IMR-90 (cell line): ENCODE measurements around the gene STIM1. TPM values are rescaled to one million over a fixed set of nuclear protein-coding genes. Genes with fewer than 3 reads are reported as not detected.

Source experiments
- ATAC-seq: fragments of 200-7000 bp; cut with Tn5 transposase; 2 replicates; pipeline ENCODE4 v1.9.1; 2020; ENCODE audit warnings: low read depth, mild to moderate bottlenecking, moderate library complexity
- BruUV-seq: library from RNA; stranded (reverse); fragments of 400-500 nt; replicated peaks from 2 replicates; lab custom pipeline; 2021; lab: Mats Ljungman, UMichigan
- CTCF ChIA-PET: fragments of 300-600 bp; formaldehyde crosslinking; extraction: SDS; loops from one replicate; lab custom pipeline; 2021; ENCODE audit warnings: antibody characterized with exemption; lab: Yijun Ruan, JAX
- POLR2A ChIA-PET: fragments of 300-600 bp; sonication (Branson Sonifier 250); formaldehyde crosslinking; loops from one replicate; lab custom pipeline; 2022; ENCODE audit warnings: antibody characterized with exemption; ENCODE audit not compliant: unreplicated experiment; lab: Charles Lee
- DNase-seq: peaks from one replicate; pipeline ENCODE4 v3.0.0; 2013
- H2AFZ ChIP-seq: replicated peaks from 2 replicates; pipeline ENCODE3; 2013; ENCODE audit warnings: low read length, mild to moderate bottlenecking; ENCODE audit not compliant: poor library complexity
- H2AK5ac ChIP-seq: 2 replicates; pipeline ENCODE4 v1.6.1; 2013; ENCODE audit warnings: low read depth, low read length, inconsistent platforms
- H2AK9ac ChIP-seq: replicated peaks from 2 replicates; pipeline ENCODE3; 2013; ENCODE audit warnings: mild to moderate bottlenecking, low read depth, low read length, moderate library complexity; ENCODE audit not compliant: poor library complexity
- H2BK120ac ChIP-seq: 2 replicates; pipeline ENCODE4 v1.6.1; 2013; ENCODE audit warnings: low read depth, low read length, inconsistent platforms
- H2BK15ac ChIP-seq: 3 replicates; pipeline ENCODE4 v1.6.1; 2013; ENCODE audit warnings: low read depth, low read length, inconsistent platforms
- H2BK20ac ChIP-seq: 2 replicates; pipeline ENCODE4 v1.6.1; 2013; ENCODE audit warnings: low read depth, mild to moderate bottlenecking, inconsistent platforms, low read length, moderate library complexity
- H2BK5ac ChIP-seq: 2 replicates; pipeline ENCODE4 v1.6.1; 2013; ENCODE audit warnings: mild to moderate bottlenecking, low read depth, low read length, inconsistent platforms; ENCODE audit not compliant: poor library complexity, severe bottlenecking
- H3K14ac ChIP-seq: replicated peaks from 2 replicates; pipeline ENCODE4 v1.6.1; 2013; ENCODE audit warnings: low read depth, low read length, inconsistent platforms
- H3K18ac ChIP-seq: 2 replicates; pipeline ENCODE4 v1.6.1; 2013; ENCODE audit warnings: low read depth, low read length, control low read depth
- H3K23ac ChIP-seq: 2 replicates; pipeline ENCODE4 v1.6.1; 2013; ENCODE audit warnings: low read depth, low read length, inconsistent platforms
- H3K27ac ChIP-seq: 2 replicates; pipeline ENCODE4 v1.5.1; 2013; ENCODE audit warnings: mild to moderate bottlenecking, control low read depth, low read length; ENCODE audit not compliant: insufficient read depth
- H3K27me3 ChIP-seq: 2 replicates; pipeline ENCODE4 v1.6.1; 2013; ENCODE audit warnings: low read length; ENCODE audit not compliant: control insufficient read depth, insufficient read depth
- H3K36me3 ChIP-seq: 2 replicates; pipeline ENCODE4 v1.6.1; 2013; ENCODE audit warnings: low read length, mixed read lengths; ENCODE audit not compliant: control insufficient read depth, insufficient read depth
- H3K4ac ChIP-seq: 2 replicates; pipeline ENCODE4 v1.6.1; 2013; ENCODE audit warnings: low read depth, low read length, inconsistent platforms
- H3K4me1 ChIP-seq: 2 replicates; pipeline ENCODE4 v1.6.1; 2013; ENCODE audit warnings: low read length, mixed read lengths; ENCODE audit not compliant: control insufficient read depth, insufficient read depth
- H3K4me2 ChIP-seq: 2 replicates; pipeline ENCODE4 v1.6.1; 2013; ENCODE audit warnings: low read depth, mild to moderate bottlenecking, control low read depth, low read length, moderate library complexity
- H3K4me3 ChIP-seq: 2 replicates; pipeline ENCODE4 v1.5.1; 2013; ENCODE audit warnings: low read depth, mild to moderate bottlenecking, control low read depth, low read length, moderate library complexity; ENCODE audit not compliant: insufficient read depth
- H3K56ac ChIP-seq: 2 replicates; pipeline ENCODE4 v1.6.1; 2013; ENCODE audit warnings: low read length, inconsistent platforms; ENCODE audit not compliant: insufficient read depth; ENCODE audit errors: extremely low read depth
- H3K79me1 ChIP-seq, 2 experiments: 2 replicates each; pipeline ENCODE4 v1.6.1; 2013; ENCODE audit warnings: low read length in 2 of 2, inconsistent platforms in 1 of 2, low read depth in 1 of 2
- H3K9ac ChIP-seq: 2 replicates; pipeline ENCODE4 v1.6.1; 2013; ENCODE audit warnings: low read depth, low read length, control low read depth
- H3K9me1 ChIP-seq: 2 replicates; pipeline ENCODE4 v1.6.1; 2013; ENCODE audit warnings: low read length, inconsistent platforms; ENCODE audit not compliant: insufficient read depth
- H3K9me3 ChIP-seq: 2 replicates; pipeline ENCODE4 v1.6.1; 2013; ENCODE audit warnings: low read length; ENCODE audit not compliant: control insufficient read depth, insufficient read depth
- H4K20me1 ChIP-seq: 2 replicates; pipeline ENCODE4 v1.6.1; 2013; ENCODE audit warnings: low read length, inconsistent platforms; ENCODE audit not compliant: insufficient read depth
- H4K5ac ChIP-seq: 2 replicates; pipeline ENCODE4 v1.6.1; 2013; ENCODE audit warnings: mild to moderate bottlenecking, low read depth, low read length, control low read depth
- H4K8ac ChIP-seq, 2 experiments: 2 replicates each; pipeline ENCODE4 v1.6.1; 2013; ENCODE audit warnings: low read depth in 2 of 2, low read length in 2 of 2, control low read depth in 1 of 2, inconsistent platforms in 1 of 2
- H4K91ac ChIP-seq: 2 replicates; pipeline ENCODE4 v1.6.1; 2013; ENCODE audit warnings: low read depth, low read length, inconsistent platforms; ENCODE audit not compliant: insufficient read depth
- MAFK ChIP-seq: IDR thresholded peaks from 2 replicates; pipeline ENCODE4 v1.6.1; 2012; ENCODE audit warnings: low read depth, low read length, improper control_type of control experiment
- MXI1 ChIP-seq: IDR thresholded peaks from 2 replicates; pipeline ENCODE4 v1.6.1; 2012; ENCODE audit warnings: low read depth, mild to moderate bottlenecking, low read length, moderate library complexity, borderline replicate concordance
- RAD21 ChIP-seq: IDR thresholded peaks from 2 replicates; pipeline ENCODE4 v1.6.1; 2012; ENCODE audit warnings: low read length, improper control_type of control experiment
- RFX5 ChIP-seq: IDR thresholded peaks from 2 replicates; pipeline ENCODE4 v1.8.0; 2012; ENCODE audit warnings: low read depth, mild to moderate bottlenecking, low read length, moderate library complexity
- SMC3 ChIP-seq: fragments of 150-350 bp; IDR thresholded peaks from 2 replicates; pipeline ENCODE4 v1.6.1; 2016; ENCODE audit warnings: low read depth, mild to moderate bottlenecking, antibody characterized with exemption, low read length, moderate library complexity
- WGBS, 2 experiments: methylation state at CpG; one replicate each; pipeline versions ENCODE4 v1.1.5 to v1.1.7; 2013; ENCODE audit warnings: missing lambda C conversion rate in 2 of 2; ENCODE audit not compliant: insufficient read length in 1 of 2; ENCODE audit errors: extremely low coverage in 2 of 2; 5-methylcytosine and 5-hydroxymethylcytosine counted together
- dilution Hi-C: fragments of 300-500 bp; cut with HindIII; formaldehyde crosslinking; loops from one replicate; pipeline ENCODE4 v1.14.3; 2018; ENCODE audit warnings: low sequenced_read_pairs; ENCODE audit not compliant: unreplicated experiment
- in situ Hi-C: fragments of 300-500 bp; cut with MboI; formaldehyde crosslinking; loops from 3 replicates; pipeline ENCODE4 v1.14.3; 2019; ENCODE audit warnings: low sequenced_read_pairs, inconsistent platforms, mixed read lengths
- intact Hi-C: fragments of 100-400 bp; cut with micrococcal nuclease; formaldehyde crosslinking; loops from 2 replicates; pipeline ENCODE4 v1.10.0; 2022
- polyA plus RNA-seq, 3 experiments: library from polyadenylated mRNA; depleted of rRNA; stranded (reverse); fragments of >200 nt; gene quantifications; 2 replicates each; pipeline ENCODE4 v1.2.3, GENCODE V29; 2012; ENCODE audit warnings: low replicate concordance in 1 of 3
- total RNA-seq: library from RNA; depleted of rRNA; stranded (reverse); fragments of >200 nt; gene quantifications from 2 replicates; pipeline ENCODE4 v1.2.3, GENCODE V29; 2012
- TF ChIP-seq, protein P1 (sequence below): fragments of 150-350 bp; IDR thresholded peaks from 2 replicates; pipeline ENCODE4 v1.6.1; 2017; ENCODE audit warnings: mild to moderate bottlenecking, antibody characterized with exemption, low read length, low read depth
- TF ChIP-seq, protein P2 (sequence below): fragments of 150-350 bp; IDR thresholded peaks from 2 replicates; pipeline ENCODE4 v1.6.1; 2016; ENCODE audit warnings: low read depth, mild to moderate bottlenecking, low read length, moderate library complexity, borderline replicate concordance

Gene STIM1
- total and polyA plus RNA-seq, 2 of the 4 experiments (the other 2 are of a cell fraction) = 17.9 to 23.0 TPM

DNA sequence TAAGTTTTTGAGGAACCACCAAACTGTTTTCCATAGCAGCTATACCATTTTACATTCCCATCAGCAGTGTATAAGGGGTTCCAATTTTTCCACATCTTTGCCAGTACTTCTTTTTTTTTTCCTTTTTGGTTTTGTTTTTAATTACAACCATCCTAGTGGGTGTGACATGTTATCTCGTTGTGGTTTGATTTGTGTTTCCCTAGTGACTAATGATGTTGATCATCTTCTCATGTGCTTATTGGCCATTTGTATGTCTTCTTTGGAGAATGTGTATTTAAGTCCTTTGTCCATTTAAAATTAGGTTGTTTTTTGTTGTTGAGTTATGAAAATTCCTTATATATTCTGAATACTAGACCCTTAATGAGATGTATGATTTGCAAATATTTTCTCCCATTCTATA lies 59.3 kb downstream of the STIM1 start:
- intact Hi-C loops (no loop called here), in situ Hi-C loops (no loop called here)

More for the DNA sequence above, 59.3 kb downstream of the STIM1 start:
- Histone ChIP-seq H3K79me1 (peaks cover 8 to 10% of the 10 kb centered on the region in 2 experiments; a peak in 3 of 4 replicates), H4K5ac (no peak overlapping the region), H2AK5ac (no peak overlapping the region), H3K56ac (no peak overlapping the region), H2BK20ac (no peak overlapping the region), H2BK15ac (no peak overlapping the region), H4K20me1 (no peaks in the 10 kb centered on the region), H4K91ac (no peak overlapping the region), H3K4ac (no peak overlapping the region), H3K36me3 (no peaks in the 10 kb centered on the region), H2BK120ac (no peak overlapping the region), H3K9me1 (peaks cover 5% of the 10 kb centered on the region; the same call in 1 of the 2 replicates), H2AK9ac (no peak overlapping the region), H3K18ac (no peak overlapping the region), H3K4me2 (no peak overlapping the region), H3K27ac (no peak overlapping the region), H3K14ac (no peak overlapping the region), H3K4me3 (no peak overlapping the region), H3K4me1 (peaks cover 3% of the 10 kb centered on the region), H3K27me3 (no peaks in the 10 kb centered on the region), H2BK5ac (no peak overlapping the region), H3K9me3 (no peaks in the 10 kb centered on the region), H2AFZ (no peak overlapping the region), H3K9ac (no peak overlapping the region), H3K23ac (no peak overlapping the region), H4K8ac (no peak overlapping the region)
- DNase-seq (no peak), ATAC-seq (0 out of 2 replicates have a peak, but pooled peaks have one; percentile 17)
- BruUV-seq = no TSS peak
- ChIA-PET POLR2A (no interaction called here), CTCF (no interaction called here)
- dilution Hi-C loops = no loop called here
- WGBS, 2 experiments = no CpG with 5 or more reads among the region's 1 CpG
- TF ChIP-seq RAD21 (no peak), RFX5 (peak; percentile 89), MAFK (no peak), MXI1 (no peak), SMC3 (no peak)
- TF ChIP-seq, protein P1, sequence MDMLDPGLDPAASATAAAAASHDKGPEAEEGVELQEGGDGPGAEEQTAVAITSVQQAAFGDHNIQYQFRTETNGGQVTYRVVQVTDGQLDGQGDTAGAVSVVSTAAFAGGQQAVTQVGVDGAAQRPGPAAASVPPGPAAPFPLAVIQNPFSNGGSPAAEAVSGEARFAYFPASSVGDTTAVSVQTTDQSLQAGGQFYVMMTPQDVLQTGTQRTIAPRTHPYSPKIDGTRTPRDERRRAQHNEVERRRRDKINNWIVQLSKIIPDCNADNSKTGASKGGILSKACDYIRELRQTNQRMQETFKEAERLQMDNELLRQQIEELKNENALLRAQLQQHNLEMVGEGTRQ = no peak
- TF ChIP-seq, protein P2, sequence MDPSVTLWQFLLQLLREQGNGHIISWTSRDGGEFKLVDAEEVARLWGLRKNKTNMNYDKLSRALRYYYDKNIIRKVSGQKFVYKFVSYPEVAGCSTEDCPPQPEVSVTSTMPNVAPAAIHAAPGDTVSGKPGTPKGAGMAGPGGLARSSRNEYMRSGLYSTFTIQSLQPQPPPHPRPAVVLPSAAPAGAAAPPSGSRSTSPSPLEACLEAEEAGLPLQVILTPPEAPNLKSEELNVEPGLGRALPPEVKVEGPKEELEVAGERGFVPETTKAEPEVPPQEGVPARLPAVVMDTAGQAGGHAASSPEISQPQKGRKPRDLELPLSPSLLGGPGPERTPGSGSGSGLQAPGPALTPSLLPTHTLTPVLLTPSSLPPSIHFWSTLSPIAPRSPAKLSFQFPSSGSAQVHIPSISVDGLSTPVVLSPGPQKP = no peak
